AG04449 (cell line): Measurements from ENCODE around the gene ARL8A.

ENCODE experiments used
- CTCF ChIA-PET: fragments of 350-600 bp; formaldehyde crosslinking; extraction: SDS; loops from one replicate; lab custom pipeline; 2021; ENCODE audit warnings: antibody characterized with exemption; lab: Yijun Ruan, JAX
- POLR2A ChIA-PET: fragments of 400-600, 350-600 bp; formaldehyde crosslinking; extraction: SDS; loops from one replicate; lab custom pipeline; 2020; ENCODE audit warnings: antibody characterized with exemption, inconsistent platforms; lab: Yijun Ruan, JAX
- DNase-seq: peaks from one replicate; pipeline ENCODE4 v3.0.0-alpha.2; 2010; ENCODE audit warnings: low read depth, low spot score
- H3K4me3 ChIP-seq: 2 replicates; pipeline ENCODE4 v1.5.1; 2011; ENCODE audit warnings: low read depth, mild to moderate bottlenecking, control low read depth, low read length
- TF ChIP-seq, protein P1 (sequence below): IDR thresholded peaks from one replicate; pipeline ENCODE4 v1.5.1; 2011; ENCODE audit warnings: mild to moderate bottlenecking, moderate library complexity, low read length, control low read depth, inconsistent platforms; ENCODE audit not compliant: insufficient read depth; ENCODE audit errors: missing control alignments

ARL8A gene

GRCh38 chr1:202159534-202160371 is 15.2 kb upstream of the ARL8A start:
- no peak overlapping the region for H3K4me3 ChIP-seq
- ChIA-PET CTCF (interaction anchor here (1.7 kb wide), 1 partner anchor 24 kb away, joined by 6 read pairs; no protein-coding TSS in a partner anchor), POLR2A (no interaction called here)
- TF ChIP-seq, protein P1, sequence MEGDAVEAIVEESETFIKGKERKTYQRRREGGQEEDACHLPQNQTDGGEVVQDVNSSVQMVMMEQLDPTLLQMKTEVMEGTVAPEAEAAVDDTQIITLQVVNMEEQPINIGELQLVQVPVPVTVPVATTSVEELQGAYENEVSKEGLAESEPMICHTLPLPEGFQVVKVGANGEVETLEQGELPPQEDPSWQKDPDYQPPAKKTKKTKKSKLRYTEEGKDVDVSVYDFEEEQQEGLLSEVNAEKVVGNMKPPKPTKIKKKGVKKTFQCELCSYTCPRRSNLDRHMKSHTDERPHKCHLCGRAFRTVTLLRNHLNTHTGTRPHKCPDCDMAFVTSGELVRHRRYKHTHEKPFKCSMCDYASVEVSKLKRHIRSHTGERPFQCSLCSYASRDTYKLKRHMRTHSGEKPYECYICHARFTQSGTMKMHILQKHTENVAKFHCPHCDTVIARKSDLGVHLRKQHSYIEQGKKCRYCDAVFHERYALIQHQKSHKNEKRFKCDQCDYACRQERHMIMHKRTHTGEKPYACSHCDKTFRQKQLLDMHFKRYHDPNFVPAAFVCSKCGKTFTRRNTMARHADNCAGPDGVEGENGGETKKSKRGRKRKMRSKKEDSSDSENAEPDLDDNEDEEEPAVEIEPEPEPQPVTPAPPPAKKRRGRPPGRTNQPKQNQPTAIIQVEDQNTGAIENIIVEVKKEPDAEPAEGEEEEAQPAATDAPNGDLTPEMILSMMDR, result no peak
- no peak for DNase-seq

- H3K4me3 ChIP-seq, result no peak overlapping the region
- ChIA-PET POLR2A (no interaction called here), CTCF (interaction anchor here (1.7 kb wide), 1 partner anchor 23 kb away, joined by 6 read pairs; no protein-coding TSS in a partner anchor)
- TF ChIP-seq, protein P1, result no peak
- no peak for DNase-seq
These were observed 14.4 kb upstream of the ARL8A start for GRCh38 chr1:202158810-202159533.

- POLR2A ChIA-PET, result no interaction called here
- no peak overlapping the region for H3K4me3 ChIP-seq
- CTCF ChIA-PET, result no interaction called here
- TF ChIP-seq, protein P1, result no peak
- DNase-seq, result no peak
These were observed 13.4 kb upstream of the ARL8A start for GRCh38 chr1:202157945-202158344.

GRCh38 chr1:202156590-202156989 is 12.1 kb upstream of the ARL8A start:
- TF ChIP-seq, protein P1, result no peak
- H3K4me3 ChIP-seq, result no peak overlapping the region
- ChIA-PET POLR2A (no interaction called here), CTCF (interaction anchor here (0.9 to 5.6 kb wide), 5 partner anchors 8 to 21 kb away, joined by 3 to 37 read pairs (median 16); partner anchors contain the start of gene ARL8A)
- DNase-seq, result no peak

GRCh38 chr1:202155478-202156021 is 11.0 kb upstream of the ARL8A start:
- no peak overlapping the region for H3K4me3 ChIP-seq
- no peak for DNase-seq
- ChIA-PET POLR2A (interaction anchor here (0.6 kb wide), 1 partner anchor 852 kb away, joined by 4 read pairs; the partner anchor contains the start of gene TMEM183A), CTCF (interaction anchor here (0.9 to 5.6 kb wide), 14 partner anchors 9 to 564 kb away, joined by 3 to 37 read pairs (median 5); partner anchors contain the start of genes ARL8A and LGR6)
- TF ChIP-seq, protein P1, result no peak
